Endothelial cell of umbilical vein (primary cell): ENCODE data around the gene CDC20B. TPM values are rescaled to one million over a fixed set of nuclear protein-coding genes. Genes with fewer than 3 reads are reported as not detected.

Source experiments
- BruUV-seq: library from RNA; stranded (reverse); fragments of 400-500 nt; replicated peaks from 2 replicates; lab custom pipeline; 2021; lab: Mats Ljungman, UMichigan
- CTCF ChIA-PET: fragments of 300-600, 350-600 bp; sonication (Branson Sonifier 250); formaldehyde crosslinking; loops from one replicate; lab custom pipeline; 2021; ENCODE audit warnings: antibody characterized with exemption, inconsistent platforms; lab: Charles Lee
- POLR2A ChIA-PET: fragments of 300-600, 350-600 bp; sonication (Branson Sonifier 250); formaldehyde crosslinking; loops from one replicate; lab custom pipeline; 2021; ENCODE audit warnings: antibody characterized with exemption, inconsistent platforms; lab: Charles Lee
- DNase-seq: peaks from one replicate; pipeline ENCODE4 v3.0.0-alpha.2; 2011; ENCODE audit warnings: low read depth, low spot score
- FAIRE-seq: peaks from 2 replicates; lab custom pipeline; 2011; peaks lifted over from hg19 to GRCh38; lab: Jason Lieb, UNC
- H2AFZ ChIP-seq: 2 replicates; pipeline ENCODE4 v1.6.0; 2012; ENCODE audit warnings: low read depth, low read length, control low read depth, inconsistent platforms
- H3K27ac ChIP-seq: 2 replicates; pipeline ENCODE4 v1.5.1; 2011; ENCODE audit warnings: low read depth, mild to moderate bottlenecking, control low read depth, low read length, moderate library complexity; ENCODE audit not compliant: insufficient read depth
- H3K27me3 ChIP-seq, 2 experiments: 2 replicates each; pipeline versions ENCODE4 v1.6.0 to v1.6.1; 2011; ENCODE audit warnings: low read length in 2 of 2, mixed read lengths in 1 of 2; ENCODE audit not compliant: control insufficient read depth in 2 of 2, insufficient read depth in 2 of 2
- H3K36me3 ChIP-seq, 2 experiments: 2 replicates in 1 of 2; 3 replicates in 1 of 2; pipeline ENCODE4 v1.5.1; 2011; ENCODE audit warnings: low read length in 2 of 2, mild to moderate bottlenecking in 1 of 2, moderate library complexity in 1 of 2; ENCODE audit not compliant: control insufficient read depth in 2 of 2, insufficient read depth in 2 of 2; ENCODE audit errors: extremely low read depth in 1 of 2
- H3K4me1 ChIP-seq: 3 replicates; pipeline ENCODE4 v1.5.1; 2011; ENCODE audit warnings: mild to moderate bottlenecking, low read length; ENCODE audit not compliant: control insufficient read depth, insufficient read depth; ENCODE audit errors: extremely low read depth
- H3K4me2 ChIP-seq: 2 replicates; pipeline ENCODE4 v1.6.1; 2011; ENCODE audit warnings: low read length, control low read depth, mixed read lengths; ENCODE audit not compliant: insufficient read depth
- H3K4me3 ChIP-seq, 3 experiments: fragments of 200-600 bp in 1 of 3; sonication (generic), shearing (Covaris generic) in 1 of 3; replicated peaks in 1 of 3; 2 replicates each; pipeline ENCODE4 v1.5.1; 2011 to 2016; ENCODE audit warnings: control low read depth in 3 of 3, low read length in 3 of 3, mild to moderate bottlenecking in 2 of 3, inconsistent platforms in 1 of 3, low read depth in 1 of 3, moderate library complexity in 1 of 3; ENCODE audit not compliant: insufficient read depth in 1 of 3
- H3K79me2 ChIP-seq: 2 replicates; pipeline ENCODE4 v1.6.0; 2012; ENCODE audit warnings: low read length, inconsistent platforms; ENCODE audit not compliant: control insufficient read depth, insufficient read depth
- H3K9ac ChIP-seq: replicated peaks from 2 replicates; pipeline ENCODE3; 2011; ENCODE audit warnings: low read length, control low read depth; ENCODE audit not compliant: insufficient read depth; ENCODE audit errors: extremely low read depth
- H3K9me1 ChIP-seq: replicated peaks from 3 replicates; pipeline ENCODE4 v1.6.0; 2011; ENCODE audit warnings: mild to moderate bottlenecking, low read length; ENCODE audit not compliant: control insufficient read depth, insufficient read depth; ENCODE audit errors: extremely low read depth
- H3K9me3 ChIP-seq: replicated peaks from 2 replicates; pipeline ENCODE4 v1.5.1; 2012; ENCODE audit warnings: low read length, inconsistent platforms; ENCODE audit not compliant: control insufficient read depth, insufficient read depth
- H4K20me1 ChIP-seq: replicated peaks from 2 replicates; pipeline ENCODE3; 2011; ENCODE audit warnings: mild to moderate bottlenecking, low read length; ENCODE audit not compliant: control insufficient read depth, insufficient read depth; ENCODE audit errors: extremely low read depth
- CTCF ChIP-seq, 2 donors: IDR thresholded peaks; 1 replicate in 1 of 2; 2 replicates in 1 of 2; pipeline ENCODE4 v1.5.1; 2011; ENCODE audit warnings: low read length in 2 of 2, mild to moderate bottlenecking in 2 of 2, moderate library complexity in 2 of 2, control low read depth in 1 of 2, inconsistent platforms in 1 of 2, low read depth in 1 of 2; ENCODE audit not compliant: insufficient read depth in 1 of 2; ENCODE audit errors: extremely low read depth in 1 of 2
- EZH2 ChIP-seq: IDR thresholded peaks from 2 replicates; pipeline ENCODE4 v1.6.1; 2012; ENCODE audit warnings: borderline replicate concordance, low read depth, mild to moderate bottlenecking, moderate library complexity, low read length, inconsistent platforms; ENCODE audit not compliant: severe bottlenecking
- FOS ChIP-seq: IDR thresholded peaks from 2 replicates; pipeline ENCODE4 v1.6.1; 2011; ENCODE audit warnings: mild to moderate bottlenecking, low read length, moderate library complexity, borderline replicate concordance; ENCODE audit not compliant: insufficient read depth
- GATA2 ChIP-seq: IDR thresholded peaks from 2 replicates; pipeline ENCODE4 v1.7.0; 2011; ENCODE audit warnings: low read depth, mild to moderate bottlenecking, moderate library complexity, mixed read lengths, low read length; ENCODE audit not compliant: insufficient read length, insufficient read depth
- JUN ChIP-seq: IDR thresholded peaks from 2 replicates; pipeline ENCODE4 v1.6.1; 2011; ENCODE audit warnings: borderline replicate concordance, low read depth; ENCODE audit not compliant: insufficient read length, insufficient read depth
- MAX ChIP-seq: IDR thresholded peaks from 2 replicates; pipeline ENCODE4 v1.6.1; 2011; ENCODE audit not compliant: insufficient read depth, insufficient read length
- MYC ChIP-seq: IDR thresholded peaks from one replicate; pipeline ENCODE4 v1.6.1; 2011; ENCODE audit warnings: mild to moderate bottlenecking, low read depth, low read length
- POLR2A ChIP-seq: IDR thresholded peaks from 2 replicates; pipeline ENCODE4 v1.6.1; 2012; ENCODE audit warnings: low read depth, mild to moderate bottlenecking, control low read depth, low read length
- POLR2AphosphoS5 ChIP-seq: IDR thresholded peaks from 2 replicates; pipeline ENCODE4 v1.6.1; 2012; ENCODE audit warnings: low read depth, mild to moderate bottlenecking, control low read depth, low read length, moderate library complexity; ENCODE audit not compliant: insufficient read depth
- dilution Hi-C: fragments of 300-500 bp; cut with MboI; formaldehyde crosslinking; loops from one replicate; pipeline ENCODE4 v1.15.0; 2019; ENCODE audit warnings: low sequenced_read_pairs; ENCODE audit not compliant: extremely low pct_ligation_motif_present
- intact Hi-C: fragments of 100-400 bp; cut with micrococcal nuclease; formaldehyde crosslinking; loops from one replicate; pipeline ENCODE4 v1.10.0; 2022
- polyA plus RNA-seq, 4 experiments: library from polyadenylated mRNA; depleted of rRNA in 3 of 4; stranded (reverse) in 3 of 4; unstranded in 1 of 4; fragments of >200 nt; gene quantifications; 2 replicates each; pipeline versions ENCODE4 v1.2.1 to v1.2.3, GENCODE V29; 2011 to 2012; ENCODE audit warnings: missing spikeins in 1 of 4
- total RNA-seq: library from RNA; stranded (reverse); gene quantifications from 2 replicates; pipeline ENCODE4 v1.2.3, GENCODE V29; 2021

Gene CDC20B
- total and polyA plus RNA-seq, 2 donors (not counting 3 experiments of a cell fraction or from before 2014, with no cell fraction given) = 0.22 TPM

GRCh38 chr5:55064523-55064922 lies 108.5 kb downstream of the CDC20B start:
- Histone ChIP-seq H3K4me2 (no peak overlapping the region), H3K79me2 (no peaks in the 10 kb centered on the region), H3K9me1 (no peaks in the 10 kb centered on the region), H3K36me3 (no peaks in the 10 kb centered on the region), H3K4me3 (no peak overlapping the region), H2AFZ (no peak overlapping the region), H3K9me3 (no peaks in the 10 kb centered on the region), H3K27me3 (no peaks in the 10 kb centered on the region), H4K20me1 (no peaks in the 10 kb centered on the region), H3K27ac (no peak overlapping the region), H3K4me1 (peaks cover 15% of the 10 kb centered on the region), H3K9ac (no peak overlapping the region)
- dilution Hi-C loops (no loop called here), intact Hi-C loops (no loop called here)
- no peak for DNase-seq
- CTCF ChIA-PET = no interaction called here
- BruUV-seq = no TSS peak
- FAIRE-seq = no peak
- POLR2A ChIA-PET = no interaction called here
- TF ChIP-seq JUN (no peak), MYC (no peak), EZH2 (no peak), POLR2AphosphoS5 (no peak)

GRCh38 chr5:55063899-55064298 lies 109.1 kb downstream of the CDC20B start:
- no peak for DNase-seq
- intact Hi-C loops (loop anchor here (1.0 kb wide), 1 partner anchor 79 kb away; the partner anchor contains the start of gene ESM1), dilution Hi-C loops (no loop called here)
- Histone ChIP-seq H3K9me3 (no peaks in the 10 kb centered on the region), H4K20me1 (no peaks in the 10 kb centered on the region), H3K27ac (no peak overlapping the region), H3K4me3 (no peak overlapping the region), H3K36me3 (no peaks in the 10 kb centered on the region), H3K9me1 (no peaks in the 10 kb centered on the region), H2AFZ (no peak overlapping the region), H3K9ac (no peak overlapping the region), H3K79me2 (no peaks in the 10 kb centered on the region), H3K4me2 (no peak overlapping the region), H3K4me1 (peaks cover 15% of the 10 kb centered on the region), H3K27me3 (no peaks in the 10 kb centered on the region)
- TF ChIP-seq GATA2 (no peak), POLR2AphosphoS5 (no peak), POLR2A (no peak), FOS (no peak), CTCF (IDR thresholded peaks at IDR 0.05; ENCODE audit: extremely low read depth in 1 of 2, insufficient read depth in 1 of 2, low read depth in 1 of 2, low read length in 2 of 2) (no peak), MYC (no peak), MAX (no peak), JUN (no peak)
- FAIRE-seq = no peak
- ChIA-PET CTCF (interaction anchor here (1.5 kb wide), 2 partner anchors 15 to 120 kb away, joined by 3 to 4 read pairs; no protein-coding TSS in a partner anchor), POLR2A (no interaction called here)
- BruUV-seq = no TSS peak
